WTC11 (cell line): Measurements from ENCODE around the gene VARS2. TPM values are rescaled to one million over a fixed set of nuclear protein-coding genes. Genes with fewer than 3 reads are reported as not detected.

Experiments
- ATAC-seq: fragments of 200-7000 bp; cut with Tn5 transposase; 2 replicates; pipeline ENCODE4 v1.10.0; 2021; ENCODE audit warnings: mild to moderate bottlenecking, moderate library complexity
- CTCF ChIA-PET: fragments of 300-600 bp; sonication (Branson Sonifier 250); formaldehyde crosslinking; loops from one replicate; lab custom pipeline; 2021; ENCODE audit warnings: antibody characterized with exemption; lab: Charles Lee
- POLR2A ChIA-PET: fragments of 350-600 bp; sonication (Branson Sonifier 250); formaldehyde crosslinking; loops from one replicate; lab custom pipeline; 2021; ENCODE audit warnings: antibody characterized with exemption; lab: Charles Lee
- DNase-seq: peaks from one replicate; pipeline ENCODE4 v3.0.0; 2021; ENCODE audit warnings: low spot score
- H3K27ac Mint-ChIP-seq: 2 replicates; pipeline ENCODE4 v1.8.0; 2021; ENCODE audit warnings: mixed read lengths
- H3K27me3 Mint-ChIP-seq: 2 replicates; pipeline ENCODE4 v1.8.0; 2021; ENCODE audit warnings: low read depth, mild to moderate bottlenecking, moderate library complexity, mixed read lengths
- H3K36me3 Mint-ChIP-seq: 2 replicates; pipeline ENCODE4 v1.8.0; 2021; ENCODE audit warnings: mixed read lengths
- H3K4me1 Mint-ChIP-seq: 2 replicates; pipeline ENCODE4 v1.8.0; 2022; ENCODE audit warnings: mixed read lengths
- H3K4me3 Mint-ChIP-seq: 2 replicates; pipeline ENCODE4 v1.8.0; 2021; ENCODE audit warnings: mild to moderate bottlenecking, moderate library complexity, mixed read lengths
- H3K9me3 Mint-ChIP-seq: 2 replicates; pipeline ENCODE4 v1.8.0; 2021; ENCODE audit warnings: mixed read lengths
- AR ChIP-seq: fragments of 250-450 bp; sonication (Bioruptor Pico); IDR thresholded peaks from 2 replicates; pipeline ENCODE4 v1.9.0; 2021; ENCODE audit warnings: mild to moderate bottlenecking
- ATF1 ChIP-seq: sonication (generic); formaldehyde crosslinking; IDR thresholded peaks from 2 replicates; pipeline ENCODE4 v1.8.1; 2023; ENCODE audit warnings: mild to moderate bottlenecking, moderate library complexity, missing genetic modification reagents
- ATF3 ChIP-seq: sonication (generic); formaldehyde crosslinking; conservative IDR thresholded peaks from 2 replicates; pipeline ENCODE4 v1.8.1; 2022; ENCODE audit warnings: mild to moderate bottlenecking, missing genetic modification reagents
- CREB1 ChIP-seq: sonication (generic); formaldehyde crosslinking; IDR thresholded peaks from 2 replicates; pipeline ENCODE4 v1.8.0; 2023; ENCODE audit warnings: mild to moderate bottlenecking, missing genetic modification reagents
- FOXK1 ChIP-seq: sonication (generic); formaldehyde crosslinking; IDR thresholded peaks from 2 replicates; pipeline ENCODE4 v1.8.0; 2022; ENCODE audit warnings: mild to moderate bottlenecking, moderate library complexity, missing genetic modification reagents
- FOXP1 ChIP-seq: sonication (generic); formaldehyde crosslinking; IDR thresholded peaks from 2 replicates; pipeline ENCODE4 v1.8.0; 2022; ENCODE audit warnings: missing genetic modification reagents, mild to moderate bottlenecking, moderate library complexity, borderline replicate concordance
- KAT7 ChIP-seq: sonication (generic); formaldehyde crosslinking; IDR thresholded peaks from 2 replicates; pipeline ENCODE4 v1.8.1; 2023; ENCODE audit warnings: missing genetic modification reagents, mild to moderate bottlenecking, borderline replicate concordance
- SOX15 ChIP-seq: fragments of 250-450 bp; sonication (Bioruptor Pico); IDR thresholded peaks from 2 replicates; pipeline ENCODE4 v1.9.0; 2021; ENCODE audit warnings: mild to moderate bottlenecking
- TCF7 ChIP-seq: sonication (generic); formaldehyde crosslinking; IDR thresholded peaks from 2 replicates; pipeline ENCODE4 v1.8.0; 2022; ENCODE audit warnings: mild to moderate bottlenecking, low read depth, missing genetic modification reagents, moderate library complexity
- TP53 ChIP-seq: sonication (generic); formaldehyde crosslinking; IDR thresholded peaks from 2 replicates; pipeline ENCODE4 v1.8.1; 2023; ENCODE audit warnings: mild to moderate bottlenecking, missing genetic modification reagents
- USF1 ChIP-seq: sonication (generic); formaldehyde crosslinking; IDR thresholded peaks from 2 replicates; pipeline ENCODE4 v1.8.0; 2022; ENCODE audit warnings: mild to moderate bottlenecking, missing genetic modification reagents
- ZBTB43 ChIP-seq: sonication (generic); formaldehyde crosslinking; IDR thresholded peaks from 2 replicates; pipeline ENCODE4 v1.8.1; 2023; ENCODE audit warnings: mild to moderate bottlenecking, missing genetic modification reagents
- ZNF121 ChIP-seq: sonication (generic); formaldehyde crosslinking; IDR thresholded peaks from 2 replicates; pipeline ENCODE4 v1.8.0; 2023; ENCODE audit warnings: missing genetic modification reagents
- ZNF416 ChIP-seq: fragments of 250-450 bp; sonication (Bioruptor Pico); IDR thresholded peaks from 2 replicates; pipeline ENCODE4 v1.9.0; 2021; ENCODE audit warnings: mild to moderate bottlenecking, inconsistent platforms
- total RNA-seq: library from RNA; stranded (reverse); gene quantifications from 3 replicates; pipeline ENCODE4 v1.2.3, GENCODE V29; 2021
- TF ChIP-seq, protein P1 (sequence below): sonication (generic); formaldehyde crosslinking; IDR thresholded peaks from 2 replicates; pipeline ENCODE4 v1.8.1; 2022; ENCODE audit warnings: low read depth, missing genetic modification reagents, borderline replicate concordance
- TF ChIP-seq, protein P2 (sequence below): fragments of 250-450 bp; sonication (Bioruptor Pico); IDR thresholded peaks from 2 replicates; pipeline ENCODE4 v1.9.0; 2021; ENCODE audit warnings: mild to moderate bottlenecking, borderline replicate concordance
- TF ChIP-seq, protein P3 (sequence below): sonication (generic); formaldehyde crosslinking; IDR thresholded peaks from 2 replicates; pipeline ENCODE4 v1.8.0; 2023; ENCODE audit warnings: mild to moderate bottlenecking, missing genetic modification reagents

The VARS2 gene
- total RNA-seq, 1 experiment from 2014 or later, result 65.6 TPM

DNA sequence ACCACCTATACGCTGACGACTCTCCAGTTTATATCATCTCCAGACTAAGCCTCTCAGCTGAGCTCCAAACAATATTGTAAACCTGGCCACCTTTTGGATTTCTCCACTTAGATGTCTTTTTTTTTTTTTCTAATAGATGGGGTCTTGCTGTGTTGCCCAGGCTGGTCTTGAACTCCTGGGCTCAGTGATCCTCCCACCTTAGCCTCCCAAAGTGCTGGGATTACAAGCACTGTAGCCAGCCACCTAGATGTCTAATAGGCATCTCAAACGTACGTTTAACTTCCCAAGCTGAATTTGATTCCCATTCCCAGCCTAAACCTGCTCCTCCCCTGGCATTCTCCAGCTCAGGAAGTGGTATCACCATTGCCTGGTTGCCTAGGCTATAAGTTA lies 24.5 kb upstream of the VARS2 start:
- ATAC-seq, result no peak
- ChIA-PET POLR2A (interaction anchor here (0.7 kb wide), 1 partner anchor 46 kb away, joined by 6 read pairs; no protein-coding TSS in a partner anchor), CTCF (interaction anchor here (1.0 to 2.9 kb wide), 6 partner anchors 9 to 198 kb away, joined by 3 to 20 read pairs (median 4); no protein-coding TSS in a partner anchor)
- H3K36me3 Mint-ChIP-seq, result peaks cover 44% of the 10 kb centered on the region
- no peak for DNase-seq
- H3K27ac Mint-ChIP-seq, result 0 out of 2 replicates have a peak overlapping the region, but pooled peaks have one; percentile 71
- no peak overlapping the region for H3K4me3 Mint-ChIP-seq
- peak; percentile 66; the same call in 1 of the 2 replicates for TF ChIP-seq ZNF121 (CRISPR knock-in tag)
- no peak for TF ChIP-seq FOXP1
- TF ChIP-seq, protein P1, sequence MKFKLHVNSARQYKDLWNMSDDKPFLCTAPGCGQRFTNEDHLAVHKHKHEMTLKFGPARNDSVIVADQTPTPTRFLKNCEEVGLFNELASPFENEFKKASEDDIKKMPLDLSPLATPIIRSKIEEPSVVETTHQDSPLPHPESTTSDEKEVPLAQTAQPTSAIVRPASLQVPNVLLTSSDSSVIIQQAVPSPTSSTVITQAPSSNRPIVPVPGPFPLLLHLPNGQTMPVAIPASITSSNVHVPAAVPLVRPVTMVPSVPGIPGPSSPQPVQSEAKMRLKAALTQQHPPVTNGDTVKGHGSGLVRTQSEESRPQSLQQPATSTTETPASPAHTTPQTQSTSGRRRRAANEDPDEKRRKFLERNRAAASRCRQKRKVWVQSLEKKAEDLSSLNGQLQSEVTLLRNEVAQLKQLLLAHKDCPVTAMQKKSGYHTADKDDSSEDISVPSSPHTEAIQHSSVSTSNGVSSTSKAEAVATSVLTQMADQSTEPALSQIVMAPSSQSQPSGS (CRISPR knock-in tag), result no peak
- no peak for TF ChIP-seq ATF1 (CRISPR knock-in tag)
- H3K4me1 Mint-ChIP-seq, result peaks cover 47% of the 10 kb centered on the region
- H3K9me3 Mint-ChIP-seq, result no peaks in the 10 kb centered on the region
- no peaks in the 10 kb centered on the region for H3K27me3 Mint-ChIP-seq

GRCh38 chr6:30889921-30890645 lies 24.0 kb upstream of the VARS2 start:
- TF ChIP-seq ATF3 (CRISPR knock-in tag) (no peak), ZNF416 (CRISPR knock-in tag) (no peak), USF1 (no peak), KAT7 (no peak), TP53 (CRISPR knock-in tag) (no peak), CREB1 (CRISPR knock-in tag) (no peak), ZBTB43 (CRISPR knock-in tag) (no peak), TCF7 (CRISPR knock-in tag) (no peak), FOXK1 (CRISPR knock-in tag) (no peak), SOX15 (CRISPR knock-in tag) (no peak), AR (CRISPR knock-in tag) (no peak)
- TF ChIP-seq, protein P2, sequence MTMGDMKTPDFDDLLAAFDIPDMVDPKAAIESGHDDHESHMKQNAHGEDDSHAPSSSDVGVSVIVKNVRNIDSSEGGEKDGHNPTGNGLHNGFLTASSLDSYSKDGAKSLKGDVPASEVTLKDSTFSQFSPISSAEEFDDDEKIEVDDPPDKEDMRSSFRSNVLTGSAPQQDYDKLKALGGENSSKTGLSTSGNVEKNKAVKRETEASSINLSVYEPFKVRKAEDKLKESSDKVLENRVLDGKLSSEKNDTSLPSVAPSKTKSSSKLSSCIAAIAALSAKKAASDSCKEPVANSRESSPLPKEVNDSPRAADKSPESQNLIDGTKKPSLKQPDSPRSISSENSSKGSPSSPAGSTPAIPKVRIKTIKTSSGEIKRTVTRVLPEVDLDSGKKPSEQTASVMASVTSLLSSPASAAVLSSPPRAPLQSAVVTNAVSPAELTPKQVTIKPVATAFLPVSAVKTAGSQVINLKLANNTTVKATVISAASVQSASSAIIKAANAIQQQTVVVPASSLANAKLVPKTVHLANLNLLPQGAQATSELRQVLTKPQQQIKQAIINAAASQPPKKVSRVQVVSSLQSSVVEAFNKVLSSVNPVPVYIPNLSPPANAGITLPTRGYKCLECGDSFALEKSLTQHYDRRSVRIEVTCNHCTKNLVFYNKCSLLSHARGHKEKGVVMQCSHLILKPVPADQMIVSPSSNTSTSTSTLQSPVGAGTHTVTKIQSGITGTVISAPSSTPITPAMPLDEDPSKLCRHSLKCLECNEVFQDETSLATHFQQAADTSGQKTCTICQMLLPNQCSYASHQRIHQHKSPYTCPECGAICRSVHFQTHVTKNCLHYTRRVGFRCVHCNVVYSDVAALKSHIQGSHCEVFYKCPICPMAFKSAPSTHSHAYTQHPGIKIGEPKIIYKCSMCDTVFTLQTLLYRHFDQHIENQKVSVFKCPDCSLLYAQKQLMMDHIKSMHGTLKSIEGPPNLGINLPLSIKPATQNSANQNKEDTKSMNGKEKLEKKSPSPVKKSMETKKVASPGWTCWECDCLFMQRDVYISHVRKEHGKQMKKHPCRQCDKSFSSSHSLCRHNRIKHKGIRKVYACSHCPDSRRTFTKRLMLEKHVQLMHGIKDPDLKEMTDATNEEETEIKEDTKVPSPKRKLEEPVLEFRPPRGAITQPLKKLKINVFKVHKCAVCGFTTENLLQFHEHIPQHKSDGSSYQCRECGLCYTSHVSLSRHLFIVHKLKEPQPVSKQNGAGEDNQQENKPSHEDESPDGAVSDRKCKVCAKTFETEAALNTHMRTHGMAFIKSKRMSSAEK (CRISPR knock-in tag), result no peak
- TF ChIP-seq, protein P3, sequence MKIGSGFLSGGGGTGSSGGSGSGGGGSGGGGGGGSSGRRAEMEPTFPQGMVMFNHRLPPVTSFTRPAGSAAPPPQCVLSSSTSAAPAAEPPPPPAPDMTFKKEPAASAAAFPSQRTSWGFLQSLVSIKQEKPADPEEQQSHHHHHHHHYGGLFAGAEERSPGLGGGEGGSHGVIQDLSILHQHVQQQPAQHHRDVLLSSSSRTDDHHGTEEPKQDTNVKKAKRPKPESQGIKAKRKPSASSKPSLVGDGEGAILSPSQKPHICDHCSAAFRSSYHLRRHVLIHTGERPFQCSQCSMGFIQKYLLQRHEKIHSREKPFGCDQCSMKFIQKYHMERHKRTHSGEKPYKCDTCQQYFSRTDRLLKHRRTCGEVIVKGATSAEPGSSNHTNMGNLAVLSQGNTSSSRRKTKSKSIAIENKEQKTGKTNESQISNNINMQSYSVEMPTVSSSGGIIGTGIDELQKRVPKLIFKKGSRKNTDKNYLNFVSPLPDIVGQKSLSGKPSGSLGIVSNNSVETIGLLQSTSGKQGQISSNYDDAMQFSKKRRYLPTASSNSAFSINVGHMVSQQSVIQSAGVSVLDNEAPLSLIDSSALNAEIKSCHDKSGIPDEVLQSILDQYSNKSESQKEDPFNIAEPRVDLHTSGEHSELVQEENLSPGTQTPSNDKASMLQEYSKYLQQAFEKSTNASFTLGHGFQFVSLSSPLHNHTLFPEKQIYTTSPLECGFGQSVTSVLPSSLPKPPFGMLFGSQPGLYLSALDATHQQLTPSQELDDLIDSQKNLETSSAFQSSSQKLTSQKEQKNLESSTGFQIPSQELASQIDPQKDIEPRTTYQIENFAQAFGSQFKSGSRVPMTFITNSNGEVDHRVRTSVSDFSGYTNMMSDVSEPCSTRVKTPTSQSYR (CRISPR knock-in tag), result no peak
- no peak overlapping the region for H3K4me3 Mint-ChIP-seq
- peak; percentile 1 for DNase-seq
- H3K9me3 Mint-ChIP-seq, result no peaks in the 10 kb centered on the region
- peaks cover 45% of the 10 kb centered on the region for H3K4me1 Mint-ChIP-seq
- H3K36me3 Mint-ChIP-seq, result peaks cover 50% of the 10 kb centered on the region
- no peaks in the 10 kb centered on the region for H3K27me3 Mint-ChIP-seq
- peak overlapping the region; percentile 71 for H3K27ac Mint-ChIP-seq
- POLR2A ChIA-PET, result interaction anchor here (0.5 to 1.5 kb wide), 2 partner anchors 24 to 198 kb away, joined by 4 read pairs; partner anchors contain the start of gene VARS2
- CTCF ChIA-PET, result interaction anchor here (1.2 to 2.9 kb wide), 5 partner anchors 9 to 198 kb away, joined by 3 to 20 read pairs (median 4); no protein-coding TSS in a partner anchor
- ATAC-seq, result no peak
